ENCODE measurements around the gene CLCN5. TPM values are rescaled to one million over a fixed set of nuclear protein-coding genes. Genes with fewer than 3 reads are reported as not detected.

Gene CLCN5
- 12.5 and 13.1 TPM in 2 replicates for total RNA-seq
- long read RNA-seq, transcript CLCN5-203 (15 exons, 3,046 nt): major isoform, 14 of 26 reads
- long read RNA-seq, partial matches to known transcripts: 4 of 26 reads
- long read RNA-seq, other reads (novel, unspliced or antisense): 8 of 26 reads

- Mint-ChIP-seq H3K36me3 (ENCODE audit: unreplicated experiment) (no peaks in the 10 kb centered on the region), H3K9me3 (ENCODE audit: unreplicated experiment) (peaks cover 5% of the 10 kb centered on the region), H3K4me1 (ENCODE audit: unreplicated experiment) (peaks cover 9% of the 10 kb centered on the region), H3K27me3 (ENCODE audit: unreplicated experiment) (no peaks in the 10 kb centered on the region), H3K4me3 (ENCODE audit: unreplicated experiment) (peak within 1 kb of the TSS; percentile 78), H3K27ac (ENCODE audit: unreplicated experiment) (peak within 1 kb of the TSS; percentile 82)
- TF ChIP-seq, protein P1, sequence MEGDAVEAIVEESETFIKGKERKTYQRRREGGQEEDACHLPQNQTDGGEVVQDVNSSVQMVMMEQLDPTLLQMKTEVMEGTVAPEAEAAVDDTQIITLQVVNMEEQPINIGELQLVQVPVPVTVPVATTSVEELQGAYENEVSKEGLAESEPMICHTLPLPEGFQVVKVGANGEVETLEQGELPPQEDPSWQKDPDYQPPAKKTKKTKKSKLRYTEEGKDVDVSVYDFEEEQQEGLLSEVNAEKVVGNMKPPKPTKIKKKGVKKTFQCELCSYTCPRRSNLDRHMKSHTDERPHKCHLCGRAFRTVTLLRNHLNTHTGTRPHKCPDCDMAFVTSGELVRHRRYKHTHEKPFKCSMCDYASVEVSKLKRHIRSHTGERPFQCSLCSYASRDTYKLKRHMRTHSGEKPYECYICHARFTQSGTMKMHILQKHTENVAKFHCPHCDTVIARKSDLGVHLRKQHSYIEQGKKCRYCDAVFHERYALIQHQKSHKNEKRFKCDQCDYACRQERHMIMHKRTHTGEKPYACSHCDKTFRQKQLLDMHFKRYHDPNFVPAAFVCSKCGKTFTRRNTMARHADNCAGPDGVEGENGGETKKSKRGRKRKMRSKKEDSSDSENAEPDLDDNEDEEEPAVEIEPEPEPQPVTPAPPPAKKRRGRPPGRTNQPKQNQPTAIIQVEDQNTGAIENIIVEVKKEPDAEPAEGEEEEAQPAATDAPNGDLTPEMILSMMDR (IDR thresholded peaks at IDR 0.05): no peak
- DNase-seq (ENCODE audit: extremely low spot score, unreplicated experiment): peak; percentile 98
These were observed at the start of gene CLCN5 for GRCh38 chrX:49922291-49923241. TSS of gene CLCN5 (plus strand) at chrX:49922596. CDS start at chrX:49925299, 2,703 bp downstream.

DNA sequence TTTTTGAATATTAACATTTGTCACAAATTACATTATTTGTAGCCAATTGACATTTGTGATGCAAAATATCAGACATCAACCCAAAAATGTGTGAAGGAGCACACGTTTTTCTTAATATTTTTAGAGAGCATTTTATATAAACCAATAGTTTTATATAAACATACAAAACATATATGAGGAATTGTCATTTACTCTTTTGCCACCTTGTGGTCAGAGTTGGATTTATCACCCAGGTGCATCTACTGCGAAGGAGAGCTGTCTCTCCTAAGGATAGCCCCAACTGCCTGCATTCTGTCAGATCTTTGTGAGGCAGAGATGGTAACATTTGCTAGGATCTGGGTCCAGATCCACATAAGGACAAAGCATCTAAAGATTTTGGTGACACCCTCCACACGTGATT is 45.6 kb upstream of the CLCN5 start:
- Mint-ChIP-seq H3K9me3 (ENCODE audit: unreplicated experiment) (no peaks in the 10 kb centered on the region), H3K36me3 (ENCODE audit: unreplicated experiment) (peaks cover 2% of the 10 kb centered on the region), H3K27me3 (ENCODE audit: unreplicated experiment) (no peaks in the 10 kb centered on the region), H3K4me3 (ENCODE audit: unreplicated experiment) (peak overlapping the region; percentile 32), H3K27ac (ENCODE audit: unreplicated experiment) (no peak overlapping the region), H3K4me1 (ENCODE audit: unreplicated experiment) (peaks cover 6% of the 10 kb centered on the region)
- no peak for DNase-seq (ENCODE audit: extremely low spot score, unreplicated experiment)
- TF ChIP-seq, protein P1 (IDR thresholded peaks at IDR 0.05): peak; percentile 56

DNA sequence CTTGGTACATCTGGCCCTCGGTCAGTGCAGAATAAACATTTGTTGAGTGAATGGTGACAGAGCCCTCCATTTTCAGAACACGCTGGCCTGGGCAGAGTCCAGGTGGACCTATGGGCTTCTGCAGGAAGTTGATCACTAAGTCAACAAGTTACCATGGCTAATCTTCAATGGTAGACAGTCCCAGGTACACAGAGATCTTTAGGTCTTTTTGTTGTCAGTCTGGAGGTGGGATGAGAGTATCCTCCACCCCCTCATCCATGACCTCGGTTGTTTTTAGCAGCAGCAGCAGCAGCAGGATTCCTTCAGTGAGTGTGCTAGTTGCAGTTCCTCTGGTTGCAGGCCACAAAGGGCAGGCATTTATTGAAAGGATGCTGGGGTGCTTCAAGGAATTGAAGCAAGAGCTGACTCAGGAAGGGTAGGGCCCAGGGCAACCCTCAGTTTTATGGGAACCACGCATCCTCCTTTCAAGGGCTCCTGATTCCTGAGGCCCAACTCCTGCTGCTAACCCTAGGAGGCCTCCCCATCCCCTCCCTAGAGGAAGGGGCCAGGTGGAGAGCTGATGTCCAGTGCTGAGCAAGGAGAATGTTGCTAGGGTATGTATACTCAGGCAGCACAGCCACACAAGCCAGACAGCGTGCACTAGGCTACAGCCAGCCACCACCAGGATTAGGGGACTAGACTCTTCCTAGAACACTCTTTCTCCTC is 44.8 kb upstream of the CLCN5 start:
- no peak for DNase-seq (ENCODE audit: extremely low spot score, unreplicated experiment)
- Mint-ChIP-seq H3K9me3 (ENCODE audit: unreplicated experiment) (peaks cover 3% of the 10 kb centered on the region), H3K4me3 (ENCODE audit: unreplicated experiment) (no peak overlapping the region), H3K27ac (ENCODE audit: unreplicated experiment) (no peak overlapping the region), H3K4me1 (ENCODE audit: unreplicated experiment) (peaks cover 8% of the 10 kb centered on the region), H3K36me3 (ENCODE audit: unreplicated experiment) (peaks cover 2% of the 10 kb centered on the region), H3K27me3 (ENCODE audit: unreplicated experiment) (no peaks in the 10 kb centered on the region)
- TF ChIP-seq, protein P1 (IDR thresholded peaks at IDR 0.05): no peak

DNA sequence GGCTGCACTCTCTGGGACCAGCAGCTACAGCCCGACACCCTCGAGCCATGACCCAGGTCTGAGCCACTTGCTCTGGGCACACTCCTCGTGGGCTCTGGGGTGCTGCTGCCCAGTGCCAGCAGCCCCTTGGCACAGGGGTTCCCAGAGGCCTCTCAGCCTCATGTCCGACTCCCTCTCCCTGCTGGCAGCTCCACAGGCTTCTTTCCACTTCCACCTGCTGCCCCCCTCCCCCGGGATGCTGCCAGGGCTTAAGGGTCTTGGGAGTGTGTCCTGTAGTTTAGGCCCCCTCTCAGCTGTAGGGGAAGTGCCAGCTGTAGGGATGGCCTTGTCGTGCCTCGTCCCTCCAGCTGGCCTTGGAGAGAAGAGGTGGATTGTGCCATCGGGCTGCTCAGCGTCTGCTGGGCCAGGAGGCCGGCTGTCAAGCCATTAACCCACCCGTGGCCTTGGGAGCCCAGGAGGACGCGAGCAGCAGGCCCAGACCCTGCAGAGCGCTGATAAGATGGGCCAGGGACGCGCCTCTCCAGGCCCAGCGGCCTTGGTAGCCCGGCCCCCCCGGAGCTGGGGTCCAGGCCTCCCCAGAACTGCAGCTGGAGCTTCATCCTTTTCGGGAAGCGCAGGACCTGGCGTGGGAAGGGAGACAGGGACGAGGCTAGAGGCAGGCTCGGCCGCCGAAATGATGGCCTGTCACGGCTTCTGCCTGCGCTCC is 44.1 kb upstream of the CLCN5 start:
- H3K36me3 Mint-ChIP-seq (ENCODE audit: unreplicated experiment): peaks cover 2% of the 10 kb centered on the region
- H3K4me1 Mint-ChIP-seq (ENCODE audit: unreplicated experiment): peaks cover 8% of the 10 kb centered on the region
- DNase-seq (ENCODE audit: extremely low spot score, unreplicated experiment): no peak
- H3K9me3 Mint-ChIP-seq (ENCODE audit: unreplicated experiment): peaks cover 3% of the 10 kb centered on the region
- peak overlapping the region; percentile 81 for H3K4me3 Mint-ChIP-seq (ENCODE audit: unreplicated experiment)
- H3K27me3 Mint-ChIP-seq (ENCODE audit: unreplicated experiment): no peaks in the 10 kb centered on the region
- H3K27ac Mint-ChIP-seq (ENCODE audit: unreplicated experiment): peak overlapping the region; percentile 85
- TF ChIP-seq, protein P1 (IDR thresholded peaks at IDR 0.05): no peak
